NCI-H1436 (cell line): Measurements from ENCODE around the gene KIR2DL3.

ENCODE experiments used
- DNase-seq: peaks from one replicate; lab custom pipeline; 2025; lab: John Stamatoyannopoulos, UW

KIR2DL3 gene

DNA sequence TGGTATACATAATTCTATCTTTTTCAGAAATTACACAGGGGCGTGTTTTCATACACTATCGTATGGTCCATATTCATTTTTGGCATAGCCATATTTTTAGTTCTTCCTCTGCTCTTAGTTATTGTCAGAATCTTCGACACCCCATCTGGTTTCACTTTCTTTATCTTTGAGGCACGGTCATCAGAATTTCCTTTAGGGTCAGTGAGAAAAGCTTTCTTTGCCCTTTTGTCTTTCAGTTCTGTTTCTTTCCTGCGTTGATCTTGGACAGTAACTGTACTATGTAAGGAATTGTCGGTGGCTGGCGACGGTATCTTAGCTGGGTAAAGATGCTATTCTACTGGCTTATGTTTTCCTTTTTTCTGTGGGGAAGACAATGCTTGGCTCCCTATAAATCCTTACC, 54.5 kb downstream of the KIR2DL3 start:
- no peak for DNase-seq

- DNase-seq = no peak
Measured at GRCh38 chr19:54795758-54796157, 57.4 kb downstream of the KIR2DL3 start.
